K562 (cell line): ENCODE data around the gene TMEM117. TPM values are rescaled to one million over a fixed set of nuclear protein-coding genes. Genes with fewer than 3 reads are reported as not detected.

Experiments used
- ATAC-seq: fragments of 200-7000 bp; cut with Tn5 transposase; 3 replicates; pipeline ENCODE4 v1.9.1; 2020; ENCODE audit warnings: moderate library complexity
- BruUV-seq: library from RNA; stranded (reverse); fragments of 400-500 nt; replicated peaks from 2 replicates; lab custom pipeline; 2021; lab: Mats Ljungman, UMichigan
- CTCF ChIA-PET: fragments of 300-600 bp; formaldehyde crosslinking; extraction: SDS; loops from one replicate; lab custom pipeline; 2021; ENCODE audit warnings: low intra/inter-chr PET ratio; lab: Yijun Ruan, JAX
- POLR2A ChIA-PET: fragments of 300-600, 350-650 bp; sonication (Branson Sonifier 250); formaldehyde crosslinking; extraction: SDS; loops from one replicate; lab custom pipeline; 2021; ENCODE audit warnings: antibody characterized with exemption, inconsistent platforms; lab: Yijun Ruan, JAX
- DNase-seq, 4 experiments: peaks; one replicate each; pipeline versions ENCODE4 v3.0.0 to v3.0.0-alpha.2; 2011 to 2018; ENCODE audit warnings: low spot score in 3 of 4, mixed read lengths in 3 of 4; ENCODE audit errors: extremely low read depth in 1 of 4
- FAIRE-seq: peaks from 2 replicates; lab custom pipeline; 2011; peaks lifted over from hg19 to GRCh38; lab: Jason Lieb, UNC
- H2AFZ ChIP-seq: 2 replicates; pipeline ENCODE4 v1.6.0; 2011; ENCODE audit warnings: low read depth, low read length, control low read depth, inconsistent platforms
- H3K27ac ChIP-seq: fragments of 200-600 bp; 3 replicates; pipeline ENCODE4 v1.8.0; 2011; ENCODE audit warnings: low read depth, mild to moderate bottlenecking, control low read depth, inconsistent platforms, low read length, moderate library complexity, mixed read lengths; ENCODE audit errors: extremely low read depth
- H3K27me3 ChIP-seq, 2 experiments: fragments of 300-600 bp in 1 of 2; 2 replicates in 1 of 2; 3 replicates in 1 of 2; pipeline versions ENCODE4 v1.6.0 to v1.8.0; 2011; ENCODE audit warnings: inconsistent platforms in 2 of 2, low read length in 2 of 2, mild to moderate bottlenecking in 1 of 2, mixed read lengths in 1 of 2, moderate library complexity in 1 of 2; ENCODE audit not compliant: control insufficient read depth in 2 of 2, insufficient read depth in 2 of 2
- H3K36me3 ChIP-seq: fragments of 300-600 bp; 3 replicates; pipeline ENCODE4 v1.8.0; 2011; ENCODE audit warnings: mild to moderate bottlenecking, low read length, inconsistent platforms; ENCODE audit not compliant: control insufficient read depth, insufficient read depth
- H3K4me1 ChIP-seq, 2 experiments: fragments of 200-600 bp in 1 of 2; replicated peaks in 1 of 2; 2 replicates in 1 of 2; 3 replicates in 1 of 2; pipeline versions ENCODE4 v1.5.1 to v1.8.0; 2011; ENCODE audit warnings: inconsistent platforms in 2 of 2, low read length in 2 of 2, mild to moderate bottlenecking in 1 of 2, mixed read lengths in 1 of 2, moderate library complexity in 1 of 2; ENCODE audit not compliant: control insufficient read depth in 2 of 2, insufficient read depth in 2 of 2
- H3K4me2 ChIP-seq: 2 replicates; pipeline ENCODE4 v1.6.1; 2011; ENCODE audit warnings: low read length, control low read depth, inconsistent platforms, mixed read lengths; ENCODE audit not compliant: insufficient read depth
- H3K4me3 ChIP-seq: fragments of 200-600 bp; sonication (generic), shearing (Covaris generic); 2 replicates; pipeline ENCODE4 v1.5.1; 2016; ENCODE audit warnings: control low read depth, inconsistent platforms
- H3K79me2 ChIP-seq: fragments of 200-600 bp; 3 replicates; pipeline ENCODE4 v1.8.0; 2011; ENCODE audit warnings: low read length, inconsistent platforms; ENCODE audit not compliant: control insufficient read depth, insufficient read depth
- H3K9ac ChIP-seq, 2 experiments: 2 replicates each; pipeline versions ENCODE4 v1.6.0 to v1.6.1; 2011; ENCODE audit warnings: low read depth in 2 of 2, low read length in 2 of 2, control low read depth in 1 of 2, inconsistent platforms in 1 of 2, mild to moderate bottlenecking in 1 of 2, mixed read lengths in 1 of 2; ENCODE audit not compliant: insufficient read depth in 1 of 2
- H3K9me1 ChIP-seq: one replicate; pipeline ENCODE4 v1.6.0; 2011; ENCODE audit warnings: inconsistent platforms, mild to moderate bottlenecking, low read length, moderate library complexity; ENCODE audit not compliant: control insufficient read depth, insufficient read depth
- H3K9me3 ChIP-seq: replicated peaks from 2 replicates; pipeline ENCODE4 v1.5.1; 2011; ENCODE audit warnings: low read depth, low read length, inconsistent platforms; ENCODE audit not compliant: control insufficient read depth, insufficient read depth
- H4K20me1 ChIP-seq: replicated peaks from 2 replicates; pipeline ENCODE4 v1.6.1; 2011; ENCODE audit warnings: low read length, inconsistent platforms, mixed read lengths; ENCODE audit not compliant: control insufficient read depth, insufficient read depth
- CREBBP ChIP-seq: IDR thresholded peaks from one replicate; pipeline ENCODE4 v1.6.1; 2012; ENCODE audit warnings: low read depth, mild to moderate bottlenecking, control low read depth, inconsistent platforms, low read length
- HMGN3 ChIP-seq: IDR thresholded peaks from 2 replicates; pipeline ENCODE4 v1.6.1; 2011; ENCODE audit warnings: borderline replicate concordance, low read depth, mild to moderate bottlenecking, mixed read lengths, low read length; ENCODE audit not compliant: insufficient read length; ENCODE audit errors: extremely low read depth
- JUN ChIP-seq, 2 experiments: sonication (generic) in 1 of 2; formaldehyde crosslinking in 1 of 2; IDR thresholded peaks; 2 replicates each; pipeline versions ENCODE4 v1.6.1 to v1.8.0; 2012 to 2022; ENCODE audit warnings: borderline replicate concordance in 2 of 2, mild to moderate bottlenecking in 2 of 2, improper control_type of control experiment in 1 of 2, low read depth in 1 of 2, low read length in 1 of 2, missing genetic modification reagents in 1 of 2
- JUND ChIP-seq, 2 experiments: IDR thresholded peaks; 2 replicates in 1 of 2; 3 replicates in 1 of 2; pipeline ENCODE4 v1.6.1; 2011; ENCODE audit warnings: borderline replicate concordance in 2 of 2, low read depth in 2 of 2, low read length in 2 of 2, improper control_type of control experiment in 1 of 2, missing biosample characterization in 1 of 2, missing genetic modification characterization in 1 of 2, missing genetic modification reagents in 1 of 2
- PATZ1 ChIP-seq: fragments of 250-450 bp; sonication (Bioruptor Pico); IDR thresholded peaks from 2 replicates; pipeline ENCODE4 v1.5.0; 2020; ENCODE audit warnings: mild to moderate bottlenecking, borderline replicate concordance
- RAD51 ChIP-seq: fragments of 450-650 bp; IDR thresholded peaks from 2 replicates; pipeline ENCODE4 v1.7.1; 2016; ENCODE audit warnings: low read depth, mild to moderate bottlenecking, borderline replicate concordance
- RFX7 ChIP-seq: fragments of 250-450 bp; sonication (Bioruptor Pico); IDR thresholded peaks from 2 replicates; pipeline ENCODE4 v1.5.1; 2021; ENCODE audit warnings: mild to moderate bottlenecking
- TSHZ1 ChIP-seq: fragments of 250-450 bp; sonication (Bioruptor Pico); IDR thresholded peaks from 2 replicates; pipeline ENCODE4 v1.4.0; 2020; ENCODE audit warnings: mild to moderate bottlenecking, moderate library complexity
- ZHX1 ChIP-seq: fragments of 150-350 bp; conservative IDR thresholded peaks from 2 replicates; pipeline ENCODE4 v1.6.1; 2014; ENCODE audit warnings: low read length
- ZNF41 ChIP-seq: fragments of 250-450 bp; sonication (Bioruptor Pico); conservative IDR thresholded peaks from 2 replicates; pipeline ENCODE4 v1.4.0; 2020; ENCODE audit warnings: mild to moderate bottlenecking
- WGBS: fragments of 100-300 bp; shearing (Covaris generic); methylation state at CpG from one replicate; pipeline ENCODE4 v1.1.6; 2016; ENCODE audit warnings: low coverage, mixed read lengths; ENCODE audit not compliant: insufficient coverage; ENCODE audit errors: missing lambda C conversion rate; 5-methylcytosine and 5-hydroxymethylcytosine counted together
- in situ Hi-C: fragments of 300-500 bp; cut with MboI; formaldehyde crosslinking; loops from 4 replicates; pipeline ENCODE4 v1.15.0; 2018; ENCODE audit warnings: inconsistent platforms, mixed read lengths
- intact Hi-C: fragments of 100-400 bp; cut with micrococcal nuclease; formaldehyde crosslinking; loops from 2 replicates; pipeline ENCODE4 v1.14.2; 2022
- polyA plus RNA-seq, 8 experiments: library from polyadenylated mRNA; depleted of rRNA in 4 of 8; stranded (reverse) in 5 of 8; unstranded in 3 of 8; fragments of >200 nt; fragmentation: Nextera tagmentation in 2 of 8; fragmentation: Illumina TruSeq in 1 of 8; extraction: Ambion mirVana in 2 of 8; extraction: Trizol in 1 of 8; gene quantifications; 2 replicates each; pipeline versions ENCODE4 v1.2.1 to v1.2.3, GENCODE V29; 2011 to 2014; ENCODE audit warnings: inconsistent platforms in 1 of 8, missing spikeins in 1 of 8
- total RNA-seq, 7 experiments: library from RNA; depleted of rRNA in 6 of 7; stranded (reverse); fragments of >200 nt in 6 of 7; fragmentation: Illumina TruSeq in 2 of 7; extraction: Trizol in 2 of 7; gene quantifications; 2 replicates each; pipeline versions ENCODE4 v1.2.1 to v1.2.3, GENCODE V29; 2011 to 2021; ENCODE audit warnings: low replicate concordance in 1 of 7
- TF ChIP-seq, protein P1 (sequence below): fragments of 200-800 bp; sonication (Bioruptor generic); IDR thresholded peaks from 2 replicates; pipeline ENCODE4 v1.6.1; 2017; ENCODE audit warnings: missing genetic modification characterization, missing compliant biosample characterization

The TMEM117 gene
- total and polyA plus RNA-seq, 9 of the 15 experiments (the other 6 are each of a cell fraction or from before 2014, with no cell fraction given): 0.31 to 2.8 (median 1.0) TPM

DNA sequence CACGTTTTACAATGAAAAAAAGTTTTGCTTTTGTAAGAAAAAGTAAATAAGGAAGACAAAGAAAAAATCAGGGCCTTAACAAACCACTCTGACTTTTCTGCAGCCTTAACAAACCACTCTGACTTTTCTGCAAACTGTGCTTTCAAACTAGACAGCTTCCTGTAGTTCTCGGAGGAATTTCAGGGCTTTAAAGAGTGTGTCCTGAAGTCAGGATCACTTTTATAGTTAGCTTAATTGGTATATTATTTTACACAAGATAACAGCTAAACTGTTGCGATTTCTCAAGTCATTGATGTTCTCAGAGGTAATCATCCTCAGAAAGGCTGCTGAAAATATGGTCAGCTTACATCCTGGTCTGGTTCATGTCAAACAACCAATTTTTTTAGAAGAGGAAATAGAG lies 42.2 kb downstream of the TMEM117 start:
- ATAC-seq: no peak
- no peak overlapping the region for H3K27ac ChIP-seq
- no peaks in the 10 kb centered on the region for H3K4me1 ChIP-seq
- in situ Hi-C loops (no loop called here), intact Hi-C loops (no loop called here)
- H3K79me2 ChIP-seq: no peaks in the 10 kb centered on the region
- no peaks in the 10 kb centered on the region for H4K20me1 ChIP-seq
- H2AFZ ChIP-seq: no peak overlapping the region
- no peaks in the 10 kb centered on the region for H3K27me3 ChIP-seq
- TF ChIP-seq TSHZ1 (no peak), RFX7 (CRISPR knock-in tag) (no peak), HMGN3 (no peak), ZHX1 (no peak), JUND (IDR thresholded peaks at IDR 0.05; ENCODE audit: borderline replicate concordance, low read depth, low read length) (no peak), JUND (tag; IDR thresholded peaks at IDR 0.05; ENCODE audit: borderline replicate concordance, low read depth, low read length) (no peak), RAD51 (no peak), PATZ1 (no peak), CREBBP (no peak), JUN (IDR thresholded peaks at IDR 0.05; ENCODE audit: borderline replicate concordance, low read depth, low read length) (no peak), JUN (CRISPR knock-in tag; IDR thresholded peaks at IDR 0.05; ENCODE audit: borderline replicate concordance) (no peak), ZNF41 (no peak)
- TF ChIP-seq, protein P1, sequence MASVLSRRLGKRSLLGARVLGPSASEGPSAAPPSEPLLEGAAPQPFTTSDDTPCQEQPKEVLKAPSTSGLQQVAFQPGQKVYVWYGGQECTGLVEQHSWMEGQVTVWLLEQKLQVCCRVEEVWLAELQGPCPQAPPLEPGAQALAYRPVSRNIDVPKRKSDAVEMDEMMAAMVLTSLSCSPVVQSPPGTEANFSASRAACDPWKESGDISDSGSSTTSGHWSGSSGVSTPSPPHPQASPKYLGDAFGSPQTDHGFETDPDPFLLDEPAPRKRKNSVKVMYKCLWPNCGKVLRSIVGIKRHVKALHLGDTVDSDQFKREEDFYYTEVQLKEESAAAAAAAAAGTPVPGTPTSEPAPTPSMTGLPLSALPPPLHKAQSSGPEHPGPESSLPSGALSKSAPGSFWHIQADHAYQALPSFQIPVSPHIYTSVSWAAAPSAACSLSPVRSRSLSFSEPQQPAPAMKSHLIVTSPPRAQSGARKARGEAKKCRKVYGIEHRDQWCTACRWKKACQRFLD: no peak
- H3K4me3 ChIP-seq: no peak overlapping the region
- H3K36me3 ChIP-seq: no peaks in the 10 kb centered on the region
- ChIA-PET POLR2A (no interaction called here), CTCF (no interaction called here)
- no peak for DNase-seq
- 8% methylated on average over 3 of the region's 3 CpGs for WGBS
- no TSS peak for BruUV-seq
- H3K9ac ChIP-seq: no peak overlapping the region
- H3K9me1 ChIP-seq: no peaks in the 10 kb centered on the region
- no peaks in the 10 kb centered on the region for H3K9me3 ChIP-seq
- H3K4me2 ChIP-seq: no peak overlapping the region
- FAIRE-seq: no peak
